Spleen (tissue), 11 donors: Measurements from ENCODE around the gene MCC. TPM values are rescaled to one million over a fixed set of nuclear protein-coding genes. Genes with fewer than 3 reads are reported as not detected.

Source experiments
- DNase-seq: peaks from one replicate; pipeline ENCODE4 v3.0.0-alpha.2; 2020
- H3K27ac ChIP-seq, 8 donors: fragments of 200-600 bp; sonication (generic) in 7 of 8; 1 replicate in 4 of 8; 2 replicates in 4 of 8; pipeline versions ENCODE4 v1.5.0 to v1.8.0; 2016 to 2021; ENCODE audit warnings: inconsistent platforms in 4 of 8, mild to moderate bottlenecking in 4 of 8, moderate library complexity in 1 of 8
- H3K27me3 ChIP-seq, 7 donors: fragments of 200-600 bp; sonication (generic) in 6 of 7; replicated peaks in 1 of 7; 1 replicate in 4 of 7; 2 replicates in 3 of 7; pipeline versions ENCODE4 v1.5.0 to v1.8.0; 2016 to 2021; ENCODE audit warnings: inconsistent platforms in 3 of 7, mild to moderate bottlenecking in 1 of 7
- H3K36me3 ChIP-seq, 6 donors: fragments of 200-600 bp; sonication (generic) in 5 of 6; 1 replicate in 4 of 6; 2 replicates in 2 of 6; pipeline versions ENCODE4 v1.5.0 to v1.8.0; 2016 to 2021; ENCODE audit warnings: inconsistent platforms in 2 of 6
- H3K4me1 ChIP-seq, 6 donors: fragments of 200-600 bp; sonication (generic) in 5 of 6; 1 replicate in 3 of 6; 2 replicates in 3 of 6; pipeline versions ENCODE4 v1.5.0 to v1.8.0; 2016 to 2021; ENCODE audit warnings: inconsistent platforms in 3 of 6
- H3K4me3 ChIP-seq, 8 donors: fragments of 200-600 bp; sonication (generic) in 7 of 8; 1 replicate in 4 of 8; 2 replicates in 4 of 8; pipeline versions ENCODE4 v1.5.0 to v1.8.0; 2016 to 2021; ENCODE audit warnings: inconsistent platforms in 4 of 8, mild to moderate bottlenecking in 4 of 8, moderate library complexity in 2 of 8
- H3K9me3 ChIP-seq, 8 donors: fragments of 200-600 bp; sonication (generic) in 7 of 8; 1 replicate in 4 of 8; 2 replicates in 4 of 8; pipeline versions ENCODE4 v1.5.0 to v1.8.0; 2016 to 2021; ENCODE audit warnings: inconsistent platforms in 4 of 8
- CTCF ChIP-seq, 11 experiments: fragments of 200-600 bp in 7 of 11; fragments of 450-650 bp in 4 of 11; sonication (generic) in 4 of 11; IDR thresholded peaks in 8 of 11; conservative IDR thresholded peaks in 3 of 11; 1 replicate in 7 of 11; 2 replicates in 4 of 11; pipeline versions ENCODE4 v1.4.0 to v1.8.0; 2016 to 2021; ENCODE audit warnings: antibody characterized with exemption in 11 of 11, inconsistent platforms in 4 of 11, mild to moderate bottlenecking in 1 of 11
- POLR2A ChIP-seq, 3 donors: fragments of 450-650 bp; IDR thresholded peaks; one replicate each; pipeline ENCODE4 v1.5.1; 2017; ENCODE audit warnings: antibody characterized with exemption in 3 of 3, mild to moderate bottlenecking in 1 of 3
- POLR2AphosphoS5 ChIP-seq, 3 donors: sonication (generic); formaldehyde crosslinking; IDR thresholded peaks; one replicate each; pipeline ENCODE4 v1.5.1; 2017; ENCODE audit warnings: antibody characterized with exemption in 3 of 3
- WGBS, 5 donors: extraction: QIAGEN DNeasy Blood & Tissue Kit in 3 of 5; methylation state at CpG; one replicate each; pipeline versions ENCODE4 v1.1.5 to v1.1.7; 2013 to 2018; 5-methylcytosine and 5-hydroxymethylcytosine counted together
- intact Hi-C: fragments of 100-400 bp; cut with DNase I; formaldehyde crosslinking; loops from one replicate; pipeline ENCODE4 v1.15.0; 2023; ENCODE audit warnings: low total_unique reads
- polyA plus RNA-seq, 3 donors: library from polyadenylated mRNA; stranded (reverse); fragments of 200-250 nt; gene quantifications; one replicate each; pipeline ENCODE4 v1.2.1, GENCODE V29; 2013
- total RNA-seq, 7 donors: library from RNA; depleted of rRNA in 3 of 7; stranded (reverse); fragments of >200 nt in 3 of 7; fragmentation: NEBNext Ultra II Directional in 4 of 7; extraction: Animal tissue kit (Norgen Biotek cat#: 25700) in 4 of 7; gene quantifications; one replicate each; pipeline versions ENCODE4 v1.1.0 to v1.2.1, GENCODE V29; 2016 to 2021
- donor health status: healthy with polysubstance abuse.
- donor health status: DM: no; HTN: no; CAD: no; lungs with moderate emphysema.
- donor health status: DM: no; HTN: no; CAD: no.
- donor health status: Bipolar disorder and iron deficiency.
- donor health status: healthy.
- donor health status: DM: no; HTN: no; CAD: no.
- donor health status: DM: yes; HTN: yes; CAD: no.

The MCC gene
- total and polyA plus RNA-seq, 10 donors = 1.3 to 32.8 (median 15.8) TPM

DNA sequence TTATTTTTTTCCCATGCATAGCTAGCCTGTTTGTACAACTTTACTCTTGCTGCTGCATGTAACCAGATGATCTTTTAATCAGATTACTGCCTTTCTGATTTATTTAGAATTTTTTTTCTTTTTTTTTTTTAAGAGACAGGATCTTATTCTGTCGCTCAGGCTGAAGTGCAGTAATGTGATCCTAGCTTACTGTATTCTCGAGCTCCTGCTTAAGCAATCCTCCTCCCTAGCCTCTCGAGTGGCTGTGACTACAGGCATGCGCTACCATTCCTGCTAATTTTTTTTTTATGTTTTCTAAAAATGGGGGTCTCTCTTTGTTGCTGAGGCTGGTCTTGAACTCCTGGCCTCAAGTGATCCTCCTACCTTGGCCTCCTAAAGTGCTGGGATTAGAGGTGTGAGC lies 502.0 kb downstream of the MCC start:
- Histone ChIP-seq H3K4me1 (peaks cover 0 to 68% (median 30%) of the 10 kb centered on the region in 6 donors), H3K9me3 (no peaks in the 10 kb centered on the region), H3K4me3 (no peak overlapping the region), H3K27me3 (no peaks in the 10 kb centered on the region), H3K27ac (no peak overlapping the region), H3K36me3 (peaks cover 0 to 82% (median 17%) of the 10 kb centered on the region in 6 donors)
- 93 to 98% (median 96%) methylated on average over 4 of the region's 4 CpGs for WGBS, 5 donors
- TF ChIP-seq CTCF (IDR thresholded peaks at IDR 0.05 in 8 of 11, conservative IDR thresholded peaks at IDR 0.05 in 3 of 11) = no peak
- TF ChIP-seq POLR2A (IDR thresholded peaks at IDR 0.05) = no peak
- TF ChIP-seq POLR2AphosphoS5 (IDR thresholded peaks at IDR 0.05) = no peak
- intact Hi-C loops = loop anchor here (10.0 kb wide), 1 partner anchor 529 kb away; the partner anchor contains the start of gene YTHDC2
- no peak for DNase-seq

GRCh38 chr5:112983363-112983762 lies 504.9 kb downstream of the MCC start:
- no peaks in the 10 kb centered on the region for H3K27me3 ChIP-seq
- peaks cover 24 to 88% (median 56%) of the 10 kb centered on the region in 6 donors for H3K4me1 ChIP-seq
- TF ChIP-seq CTCF (IDR thresholded peaks at IDR 0.05 in 8 of 11, conservative IDR thresholded peaks at IDR 0.05 in 3 of 11) (no peak), POLR2A (IDR thresholded peaks at IDR 0.05) (no peak), POLR2AphosphoS5 (IDR thresholded peaks at IDR 0.05) (no peak)
- no peak for DNase-seq
- H3K4me3 ChIP-seq = no peak overlapping the region
- H3K36me3 ChIP-seq = peaks cover 0 to 63% (median 19%) of the 10 kb centered on the region in 6 donors
- WGBS, 5 donors = 90 to 96% (median 94%) methylated on average over 2 of the region's 2 CpGs
- intact Hi-C loops = loop anchor here (10.0 kb wide), 1 partner anchor 531 kb away; the partner anchor contains the start of gene YTHDC2
- no peak overlapping the region for H3K27ac ChIP-seq
- H3K9me3 ChIP-seq = no peaks in the 10 kb centered on the region

GRCh38 chr5:112979723-112980122 lies 508.5 kb downstream of the MCC start:
- DNase-seq = no peak
- Histone ChIP-seq H3K36me3 (peaks cover 0 to 34% (median 12%) of the 10 kb centered on the region in 6 donors), H3K4me1 (peaks cover 28 to 81% (median 62%) of the 10 kb centered on the region in 6 donors), H3K4me3 (peak overlapping the region in 1 of 8 donors; percentile 3), H3K27ac (no peak overlapping the region), H3K27me3 (no peaks in the 10 kb centered on the region), H3K9me3 (no peaks in the 10 kb centered on the region)
- no peak for TF ChIP-seq POLR2A (IDR thresholded peaks at IDR 0.05)
- no peak for TF ChIP-seq CTCF (IDR thresholded peaks at IDR 0.05 in 8 of 11, conservative IDR thresholded peaks at IDR 0.05 in 3 of 11)
- WGBS, 5 donors = 53 to 71% (median 63%) methylated on average over 3 of the region's 3 CpGs
- intact Hi-C loops = loop anchor here (10.0 kb wide), 2 partner anchors 55 to 535 kb away; partner anchors contain the start of genes REEP5 and YTHDC2

DNA sequence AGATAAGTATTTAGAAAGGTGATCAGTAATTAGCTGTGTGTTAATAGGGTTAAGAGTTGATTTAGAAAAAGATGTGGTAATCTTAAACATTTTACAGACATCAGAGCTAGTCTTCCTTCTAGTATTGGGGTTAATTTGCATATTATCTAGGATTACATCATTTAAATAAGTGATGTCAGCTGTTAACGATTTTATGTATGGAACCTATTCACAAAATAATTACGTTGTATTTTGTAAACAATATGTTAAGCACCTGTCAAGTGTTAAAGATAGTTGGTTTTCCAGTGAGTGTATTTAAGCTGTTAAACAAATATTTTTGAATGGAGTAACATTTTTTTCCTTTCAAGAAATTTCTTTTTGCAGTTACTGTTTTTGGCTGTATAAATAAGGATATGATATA lies 509.4 kb downstream of the MCC start:
- Histone ChIP-seq H3K4me1 (peaks cover 28 to 72% (median 57%) of the 10 kb centered on the region in 6 donors), H3K27ac (peak overlapping the region in 2 of 8 donors; percentile 2 to 99), H3K9me3 (no peaks in the 10 kb centered on the region), H3K36me3 (peaks cover 0 to 30% (median 11%) of the 10 kb centered on the region in 6 donors), H3K27me3 (no peaks in the 10 kb centered on the region), H3K4me3 (peak overlapping the region in 5 of 8 donors; percentile 66 to 90 (median 84))
- no peak for DNase-seq
- intact Hi-C loops = loop anchor here (10.0 kb wide), 1 partner anchor 54 kb away; the partner anchor contains the start of gene REEP5
- TF ChIP-seq POLR2A (IDR thresholded peaks at IDR 0.05) (no peak), CTCF (IDR thresholded peaks at IDR 0.05 in 8 of 11, conservative IDR thresholded peaks at IDR 0.05 in 3 of 11) (no peak), POLR2AphosphoS5 (IDR thresholded peaks at IDR 0.05) (no peak)
- 26 to 45% (median 37%) methylated on average over 2 of the region's 2 CpGs for WGBS, 5 donors
